Activated B cell treated with CpG ODN at 0.5 μM for 24 hours (primary cell): ENCODE data around the gene ZNF470. TPM values are rescaled to one million over a fixed set of nuclear protein-coding genes. Genes with fewer than 3 reads are reported as not detected.

Experiments
- ATAC-seq: fragments of 200-7000 bp; cut with Tn5 transposase; one replicate; pipeline ENCODE4 v1.10.0; 2021; ENCODE audit warnings: low read depth, mild to moderate bottlenecking, moderate library complexity
- CTCF ChIA-PET: fragments of 350-600 bp; sonication (Branson Sonifier 250); formaldehyde crosslinking; loops from one replicate; lab custom pipeline; 2021; ENCODE audit warnings: antibody characterized with exemption; lab: Charles Lee
- POLR2A ChIA-PET: fragments of 350-600 bp; sonication (Branson Sonifier 250); formaldehyde crosslinking; loops from one replicate; lab custom pipeline; 2021; ENCODE audit warnings: antibody characterized with exemption; lab: Charles Lee
- DNase-seq: peaks from one replicate; pipeline ENCODE4 v3.0.0; 2022
- H3K27ac Mint-ChIP-seq: one replicate; pipeline ENCODE4 v1.8.0; 2020; ENCODE audit warnings: mixed read lengths
- H3K27me3 Mint-ChIP-seq: one replicate; pipeline ENCODE4 v1.8.0; 2021; ENCODE audit warnings: mixed read lengths
- H3K36me3 Mint-ChIP-seq: one replicate; pipeline ENCODE4 v1.8.0; 2021; ENCODE audit warnings: low read depth, mixed read lengths
- H3K4me1 Mint-ChIP-seq: one replicate; pipeline ENCODE4 v1.8.0; 2021; ENCODE audit warnings: mixed read lengths
- H3K4me3 Mint-ChIP-seq: one replicate; pipeline ENCODE4 v1.8.0; 2020; ENCODE audit warnings: mild to moderate bottlenecking, mixed read lengths
- H3K9me3 Mint-ChIP-seq: one replicate; pipeline ENCODE4 v1.8.0; 2020; ENCODE audit warnings: mixed read lengths
- CTCF ChIP-seq: fragments of 200-600 bp; IDR thresholded peaks from one replicate; pipeline ENCODE4 v1.8.0; 2022; ENCODE audit warnings: antibody characterized with exemption, mild to moderate bottlenecking
- intact Hi-C: fragments of 100-400 bp; cut with micrococcal nuclease; formaldehyde crosslinking; loops from one replicate; pipeline ENCODE4 v1.15.1; 2024
- total RNA-seq: library from RNA; stranded (reverse); gene quantifications from 2 replicates; pipeline ENCODE4 v1.2.3, GENCODE V29; 2022

Gene ZNF470
- total RNA-seq, 1 donor from 2014 or later, result 6.4 TPM

- Mint-ChIP-seq H3K27ac (no peak overlapping the region), H3K9me3 (peaks cover 16% of the 10 kb centered on the region)
Observed at GRCh38 chr19:56601375-56601774, 34.1 kb downstream of the ZNF470 start.

GRCh38 chr19:56603829-56604228 lies 36.6 kb downstream of the ZNF470 start:
- TF ChIP-seq CTCF, result no peak
- no peaks in the 10 kb centered on the region for H3K4me1 Mint-ChIP-seq
- ChIA-PET POLR2A (no interaction called here), CTCF (no interaction called here)
- H3K4me3 Mint-ChIP-seq, result no peak overlapping the region
- peaks cover 76% of the 10 kb centered on the region for H3K36me3 Mint-ChIP-seq
- H3K9me3 Mint-ChIP-seq, result peaks cover 17% of the 10 kb centered on the region
- intact Hi-C loops, result no loop called here
- no peak overlapping the region for H3K27ac Mint-ChIP-seq
- no peak for DNase-seq
- no peak for ATAC-seq
- no peaks in the 10 kb centered on the region for H3K27me3 Mint-ChIP-seq

More at GRCh38 chr19:56601375-56601774, 34.1 kb downstream of the ZNF470 start:
- Mint-ChIP-seq H3K4me3 (no peak overlapping the region), H3K27me3 (no peaks in the 10 kb centered on the region), H3K4me1 (peaks cover 2% of the 10 kb centered on the region), H3K36me3 (peaks cover 61% of the 10 kb centered on the region)
- CTCF ChIA-PET, result no interaction called here
- intact Hi-C loops, result no loop called here
- ATAC-seq (no peak), DNase-seq (no peak)
- no peak for TF ChIP-seq CTCF
- POLR2A ChIA-PET, result no interaction called here

- ATAC-seq, result no peak
- TF ChIP-seq CTCF, result no peak
- CTCF ChIA-PET, result no interaction called here
Observed at GRCh38 chr19:56608274-56608964, 41.2 kb downstream of the ZNF470 start.

GRCh38 chr19:56611288-56611687 lies 44.0 kb downstream of the ZNF470 start:
- H3K36me3 Mint-ChIP-seq, result peaks cover 87% of the 10 kb centered on the region
- ATAC-seq, result no peak
- no peak overlapping the region for H3K27ac Mint-ChIP-seq
- H3K27me3 Mint-ChIP-seq, result no peaks in the 10 kb centered on the region
- ChIA-PET CTCF (no interaction called here), POLR2A (no interaction called here)
- H3K4me3 Mint-ChIP-seq, result no peak overlapping the region
- no peaks in the 10 kb centered on the region for H3K4me1 Mint-ChIP-seq
- intact Hi-C loops, result no loop called here
- DNase-seq, result no peak
- TF ChIP-seq CTCF, result no peak
- peaks cover 40% of the 10 kb centered on the region for H3K9me3 Mint-ChIP-seq

More at GRCh38 chr19:56608274-56608964, 41.2 kb downstream of the ZNF470 start:
- POLR2A ChIA-PET, result no interaction called here
- H3K27ac Mint-ChIP-seq, result no peak overlapping the region
- H3K27me3 Mint-ChIP-seq, result no peaks in the 10 kb centered on the region
- no peak for DNase-seq
- H3K36me3 Mint-ChIP-seq, result peaks cover 80% of the 10 kb centered on the region
- no peaks in the 10 kb centered on the region for H3K4me1 Mint-ChIP-seq
- intact Hi-C loops, result no loop called here
- H3K4me3 Mint-ChIP-seq, result no peak overlapping the region
- H3K9me3 Mint-ChIP-seq, result peaks cover 31% of the 10 kb centered on the region

- peaks cover 89% of the 10 kb centered on the region for H3K36me3 Mint-ChIP-seq
- no peaks in the 10 kb centered on the region for H3K4me1 Mint-ChIP-seq
- TF ChIP-seq CTCF, result no peak
- ATAC-seq (no peak), DNase-seq (no peak)
- H3K27ac Mint-ChIP-seq, result no peak overlapping the region
- H3K27me3 Mint-ChIP-seq, result no peaks in the 10 kb centered on the region
- POLR2A ChIA-PET, result no interaction called here
- CTCF ChIA-PET, result no interaction called here
- H3K9me3 Mint-ChIP-seq, result peaks cover 46% of the 10 kb centered on the region
- no peak overlapping the region for H3K4me3 Mint-ChIP-seq
- intact Hi-C loops, result no loop called here
Observed at GRCh38 chr19:56612737-56613136, 45.5 kb downstream of the ZNF470 start.
